Adrenal gland (tissue), 5 donors: Measurements from ENCODE around the gene EPHA6.

Source experiments
- CTCF ChIP-seq, 6 experiments: fragments of 450-650 bp in 4 of 6; fragments of 200-600 bp in 2 of 6; sonication (generic) in 1 of 6; IDR thresholded peaks; 1 replicate in 5 of 6; 2 replicates in 1 of 6; pipeline versions ENCODE4 v1.5.1 to v1.8.0; 2016 to 2021; ENCODE audit warnings: antibody characterized with exemption in 6 of 6, mild to moderate bottlenecking in 2 of 6, moderate library complexity in 1 of 6
- POLR2A ChIP-seq, 2 donors: fragments of 450-650 bp; IDR thresholded peaks; one replicate each; pipeline ENCODE4 v1.6.1; 2017; ENCODE audit warnings: antibody characterized with exemption in 2 of 2, mild to moderate bottlenecking in 2 of 2, moderate library complexity in 1 of 2
- donor health status: DM: no; HTN: no; CAD: no.

- TF ChIP-seq CTCF (IDR thresholded peaks at IDR 0.05): no peak
- TF ChIP-seq POLR2A (IDR thresholded peaks at IDR 0.05): no peak
These were observed 152.0 kb downstream of the EPHA6 start for GRCh38 chr3:96966181-96966929.
